ENCODE results near the gene FBXO27. TPM values are rescaled to one million over a fixed set of nuclear protein-coding genes. Genes with fewer than 3 reads are reported as not detected.
"Not testable (repeated sequence)": the region's sequence is repeated elsewhere in the genome, so short reads cannot be mapped to it uniquely, and the experiment has no call there.

Gene FBXO27
- total RNA-seq (2014; rRNA removed; shearing (Covaris generic)) = 0.71 and 1.0 TPM in 2 replicates

- no peaks in the 10 kb centered on the region for H3K4me1 ChIP-seq
- no peak within 1 kb of the TSS for H3K27ac ChIP-seq
- H3K4me3 ChIP-seq = peak within 1 kb of the TSS; percentile 60
- no peaks in the 10 kb centered on the region for H3K36me3 ChIP-seq
- peaks cover 4% of the 10 kb centered on the region for H3K27me3 ChIP-seq
- no peak for DNase-seq
- H3K9me3 ChIP-seq (replicated peaks) = no peaks in the 10 kb centered on the region
Observed at GRCh38 chr19:39032063-39032918, at the start of gene FBXO27. FBXO27 (minus strand) TSS chr19:39032549; CDS start chr19:39032227, 322 bp downstream.

GRCh38 chr19:39080431-39080830 lies 48.1 kb upstream of the FBXO27 start:
- H3K9me3 ChIP-seq (replicated peaks) = no peaks in the 10 kb centered on the region
- H3K4me3 ChIP-seq = no peak overlapping the region
- no peak overlapping the region for H3K27ac ChIP-seq
- H3K36me3 ChIP-seq = no peaks in the 10 kb centered on the region
- H3K4me1 ChIP-seq = no peaks in the 10 kb centered on the region
- H3K27me3 ChIP-seq = peaks cover 12% of the 10 kb centered on the region
- DNase-seq = no peak

- Histone ChIP-seq H3K4me1 (no peaks in the 10 kb centered on the region; the same call in 1 of the 2 replicates), H3K27ac (no peak overlapping the region), H3K27me3 (peaks cover 6% of the 10 kb centered on the region; the same call in 1 of the 2 replicates), H3K4me3 (no peak overlapping the region), H3K9me3 (replicated peaks) (no peaks in the 10 kb centered on the region), H3K36me3 (no peaks in the 10 kb centered on the region)
- DNase-seq = no peak
Observed at GRCh38 chr19:39078436-39079200, 46.3 kb upstream of the FBXO27 start.

GRCh38 chr19:39077323-39077722 lies 45.0 kb upstream of the FBXO27 start:
- H3K4me1 ChIP-seq = no peaks in the 10 kb centered on the region; the same call in 1 of the 2 replicates
- H3K9me3 ChIP-seq (replicated peaks) = no peaks in the 10 kb centered on the region
- DNase-seq = no peak
- peaks cover 3% of the 10 kb centered on the region; the same call in 1 of the 2 replicates for H3K27me3 ChIP-seq
- H3K27ac ChIP-seq = no peak overlapping the region
- no peak overlapping the region for H3K4me3 ChIP-seq
- H3K36me3 ChIP-seq = no peaks in the 10 kb centered on the region

DNA sequence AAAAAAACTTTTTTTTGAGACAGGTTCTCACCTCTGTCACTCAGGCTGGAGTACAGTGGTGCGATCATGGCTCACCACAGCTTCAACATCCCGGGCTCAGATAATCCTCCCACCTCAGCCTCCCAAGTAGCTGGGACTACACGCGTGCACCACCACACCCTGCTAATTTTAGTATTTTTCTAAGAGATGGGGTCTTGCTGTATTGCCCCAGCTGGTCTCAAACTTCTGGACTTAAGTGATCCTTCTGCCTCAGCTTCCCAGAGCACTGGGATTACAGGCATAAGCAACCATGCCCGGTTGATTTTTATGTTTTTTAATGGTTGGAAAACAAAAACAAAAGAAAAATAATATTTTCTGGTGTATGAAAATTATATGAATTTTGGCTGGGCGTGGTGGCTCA lies 42.6 kb upstream of the FBXO27 start:
- Histone ChIP-seq H3K27me3 (peaks cover 3% of the 10 kb centered on the region; the same call in 1 of the 2 replicates), H3K4me1 (no peaks in the 10 kb centered on the region; the same call in 1 of the 2 replicates), H3K9me3 (replicated peaks) (no peaks in the 10 kb centered on the region), H3K4me3 (no peak overlapping the region), H3K27ac (no peak overlapping the region), H3K36me3 (no peaks in the 10 kb centered on the region)
- DNase-seq = no peak

- no peaks in the 10 kb centered on the region for H3K9me3 ChIP-seq (replicated peaks)
- H3K27me3 ChIP-seq = peaks cover 3% of the 10 kb centered on the region; the same call in 1 of the 2 replicates
- H3K4me3 ChIP-seq = no peak overlapping the region
- no peaks in the 10 kb centered on the region for H3K36me3 ChIP-seq
- DNase-seq = no peak
- no peaks in the 10 kb centered on the region; the same call in 1 of the 2 replicates for H3K4me1 ChIP-seq
- no peak overlapping the region for H3K27ac ChIP-seq
Observed at GRCh38 chr19:39074205-39074692, 41.9 kb upstream of the FBXO27 start.

DNA sequence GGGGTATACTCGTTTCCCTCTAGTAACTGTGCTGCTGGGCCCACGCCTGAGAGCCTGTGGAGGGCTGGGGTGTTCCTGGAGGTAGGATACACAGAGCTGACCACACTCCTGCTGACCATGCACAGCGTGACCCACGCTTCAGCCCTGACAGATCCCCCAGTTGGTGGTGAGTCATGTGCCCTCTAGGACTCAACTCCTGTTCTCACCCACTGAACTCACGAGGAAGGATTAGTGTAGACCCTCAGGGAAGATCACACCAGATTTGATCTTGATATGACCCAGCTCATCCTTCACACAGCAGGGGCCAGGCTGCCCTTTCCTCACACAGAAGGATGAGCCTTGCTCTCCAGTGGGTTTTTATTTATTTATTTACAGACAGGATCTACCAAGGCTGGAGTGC lies 38.5 kb upstream of the FBXO27 start:
- peak in 1 of 2 experiments; percentile 15 for DNase-seq
- Histone ChIP-seq H3K27ac (no peak overlapping the region), H3K36me3 (no peaks in the 10 kb centered on the region)

GRCh38 chr19:39068259-39068658 lies 35.9 kb upstream of the FBXO27 start:
- not testable (repeated sequence) for H3K9me3 ChIP-seq (replicated peaks); DNase-seq; H3K4me3 ChIP-seq; H3K27ac ChIP-seq; H3K36me3 ChIP-seq; H3K4me1 ChIP-seq; H3K27me3 ChIP-seq

More for the DNA sequence above, 38.5 kb upstream of the FBXO27 start:
- no peaks in the 10 kb centered on the region; the same call in 1 of the 2 replicates for H3K4me1 ChIP-seq
- no peaks in the 10 kb centered on the region for H3K27me3 ChIP-seq
- no peaks in the 10 kb centered on the region for H3K9me3 ChIP-seq (replicated peaks)
- no peak overlapping the region for H3K4me3 ChIP-seq

DNA sequence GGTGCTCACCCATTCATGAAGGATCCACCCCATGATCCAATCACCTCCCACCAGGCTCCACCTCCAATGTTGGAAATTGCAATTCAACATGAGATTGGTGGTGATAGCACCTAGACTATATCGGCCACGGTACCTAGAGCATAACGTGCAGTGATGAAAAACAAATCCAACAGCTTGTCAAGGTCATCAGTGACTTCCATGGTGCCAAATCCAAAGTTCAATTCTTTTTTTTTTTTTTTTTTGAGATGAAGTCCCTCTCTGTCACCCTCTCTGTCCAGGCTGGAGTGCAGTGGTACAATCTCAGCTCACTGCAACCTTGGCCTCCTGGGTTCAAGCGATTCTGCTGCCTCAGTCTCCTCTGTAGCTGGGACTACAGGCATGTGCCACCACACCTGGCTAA lies 34.8 kb upstream of the FBXO27 start:
- Histone ChIP-seq H3K36me3 (no peaks in the 10 kb centered on the region), H3K4me1 (no peaks in the 10 kb centered on the region), H3K27ac (no peak overlapping the region), H3K9me3 (replicated peaks) (no peaks in the 10 kb centered on the region), H3K27me3 (no peaks in the 10 kb centered on the region; the same call in 1 of the 2 replicates), H3K4me3 (no peak overlapping the region)
- no peak for DNase-seq

DNA sequence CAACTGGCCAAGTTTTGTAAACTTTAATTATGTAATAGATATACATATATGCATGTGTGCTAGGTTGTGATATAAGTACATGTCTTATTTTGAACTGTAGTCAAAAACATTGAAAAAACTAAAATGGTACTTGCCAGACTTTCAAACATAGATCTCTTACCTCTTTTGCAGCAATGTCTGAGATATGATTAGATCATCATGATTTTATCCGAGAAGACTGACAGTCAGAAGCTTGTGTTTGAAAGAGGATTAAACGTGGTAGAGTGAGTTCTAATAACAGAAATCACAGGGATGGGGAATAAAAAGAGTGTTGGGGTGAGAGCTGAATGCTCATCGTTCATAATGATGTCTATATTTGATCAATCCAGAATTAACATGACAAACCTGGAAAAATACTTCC lies 33.6 kb upstream of the FBXO27 start:
- no peaks in the 10 kb centered on the region; the same call in 1 of the 2 replicates for H3K27me3 ChIP-seq
- H3K27ac ChIP-seq = no peak overlapping the region
- no peak overlapping the region for H3K4me3 ChIP-seq
- H3K4me1 ChIP-seq = no peaks in the 10 kb centered on the region
- no peak for DNase-seq
- no peaks in the 10 kb centered on the region for H3K36me3 ChIP-seq
- no peaks in the 10 kb centered on the region for H3K9me3 ChIP-seq (replicated peaks)

DNA sequence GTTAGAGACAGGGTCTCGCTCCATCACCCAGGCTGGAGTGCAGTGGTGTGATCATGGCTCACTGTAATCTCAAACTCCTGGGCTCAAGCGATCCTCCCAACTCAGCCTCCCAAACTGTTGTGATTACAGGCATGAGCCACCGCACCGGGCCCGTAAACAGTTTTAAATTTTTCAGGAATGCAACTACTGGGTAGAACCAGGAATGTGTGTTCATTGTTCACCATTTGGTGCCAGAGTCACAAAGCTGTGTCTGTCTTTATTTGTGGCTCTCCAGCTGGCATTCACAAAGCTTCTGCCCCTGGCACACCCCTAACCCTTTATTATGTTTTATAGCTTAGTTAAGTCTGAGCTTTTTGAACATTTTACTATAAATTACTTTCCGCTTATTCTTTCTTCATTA lies 32.1 kb upstream of the FBXO27 start:
- H3K36me3 ChIP-seq = no peaks in the 10 kb centered on the region
- no peak for DNase-seq
- no peaks in the 10 kb centered on the region for H3K4me1 ChIP-seq
- H3K27ac ChIP-seq = no peak overlapping the region
- H3K9me3 ChIP-seq (replicated peaks) = no peaks in the 10 kb centered on the region
- no peak overlapping the region for H3K4me3 ChIP-seq
- H3K27me3 ChIP-seq = no peaks in the 10 kb centered on the region; the same call in 1 of the 2 replicates

GRCh38 chr19:39060171-39060570 lies 27.8 kb upstream of the FBXO27 start:
- Histone ChIP-seq H3K4me1 (no peaks in the 10 kb centered on the region), H3K9me3 (replicated peaks) (no peaks in the 10 kb centered on the region; the same call in 1 of the 2 replicates), H3K4me3 (no peak overlapping the region), H3K36me3 (no peaks in the 10 kb centered on the region), H3K27ac (no peak overlapping the region), H3K27me3 (no peaks in the 10 kb centered on the region; the same call in 1 of the 2 replicates)
- no peak for DNase-seq

DNA sequence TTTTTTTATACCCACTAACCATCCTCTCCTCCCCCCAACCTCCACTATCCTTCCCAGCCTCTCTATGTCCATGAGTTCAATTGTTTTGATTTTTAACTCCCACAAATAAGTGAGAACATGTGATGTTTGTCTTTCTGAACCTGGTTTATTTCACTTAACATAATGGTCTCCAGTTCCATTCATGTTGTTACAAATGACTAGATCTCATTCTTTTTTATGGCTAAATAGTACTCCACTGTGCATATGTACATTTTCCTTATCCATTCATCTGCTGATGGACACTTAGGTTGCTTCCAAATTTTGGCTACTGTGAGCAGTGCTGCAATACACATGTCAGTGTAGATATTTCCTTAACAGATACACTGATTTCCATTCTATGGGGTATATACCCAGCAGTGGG lies 27.0 kb upstream of the FBXO27 start:
- Histone ChIP-seq H3K27me3 (no peaks in the 10 kb centered on the region; the same call in 1 of the 2 replicates), H3K4me3 (no peak overlapping the region), H3K36me3 (no peaks in the 10 kb centered on the region), H3K27ac (no peak overlapping the region), H3K4me1 (no peaks in the 10 kb centered on the region), H3K9me3 (replicated peaks) (no peaks in the 10 kb centered on the region; the same call in 1 of the 2 replicates)
- DNase-seq = no peak

GRCh38 chr19:39057615-39058014 lies 25.3 kb upstream of the FBXO27 start:
- H3K4me3 ChIP-seq = no peak overlapping the region
- no peaks in the 10 kb centered on the region for H3K4me1 ChIP-seq
- H3K27me3 ChIP-seq = no peaks in the 10 kb centered on the region; the same call in 1 of the 2 replicates
- no peaks in the 10 kb centered on the region for H3K36me3 ChIP-seq
- no peak for DNase-seq
- H3K9me3 ChIP-seq (replicated peaks) = no peaks in the 10 kb centered on the region; the same call in 1 of the 2 replicates
- no peak overlapping the region for H3K27ac ChIP-seq

DNA sequence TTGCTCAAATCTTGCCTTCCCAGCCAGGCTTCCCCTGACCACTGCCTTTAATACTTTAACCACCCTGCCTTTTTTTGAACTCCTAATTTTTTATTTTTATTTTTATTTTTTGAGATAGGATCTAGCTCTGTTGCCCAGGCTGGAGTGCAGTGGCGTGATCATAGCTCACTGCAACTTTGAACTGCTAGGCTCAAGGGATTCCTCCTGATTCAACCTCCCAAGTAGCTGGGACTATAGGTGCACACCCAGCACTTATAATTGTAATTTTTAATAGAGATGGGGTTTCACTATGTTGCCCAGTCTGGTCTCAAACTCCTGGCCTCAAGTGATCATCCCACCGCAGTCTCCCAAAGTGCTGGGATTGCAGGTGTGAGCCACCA lies 21.7 kb upstream of the FBXO27 start:
- H3K27me3 ChIP-seq = no peaks in the 10 kb centered on the region; the same call in 1 of the 2 replicates
- no peaks in the 10 kb centered on the region; the same call in 1 of the 2 replicates for H3K9me3 ChIP-seq (replicated peaks)
- no peak overlapping the region for H3K4me3 ChIP-seq
- no peak overlapping the region for H3K27ac ChIP-seq
- no peaks in the 10 kb centered on the region for H3K4me1 ChIP-seq
- no peaks in the 10 kb centered on the region for H3K36me3 ChIP-seq
- no peak for DNase-seq

Measured in SJCRH30 (cell line).